Activated naive CD4-positive, alpha-beta T cell treated with anti-CD3 and anti-CD28 coated beads, Interleukin-2, amount 50 U/mL, for 24 hours (primary cell): Measurements from ENCODE around the gene ADAMTS7.
"Not testable (repeated sequence)": the region's sequence is repeated elsewhere in the genome, so short reads cannot be mapped to it uniquely, and the experiment has no call there.

Experiments
- H3K27ac Mint-ChIP-seq: one replicate; pipeline ENCODE4 v1.8.0; 2021; ENCODE audit warnings: mild to moderate bottlenecking, mixed read lengths
- H3K27me3 Mint-ChIP-seq: one replicate; pipeline ENCODE4 v1.8.0; 2021; ENCODE audit warnings: mixed read lengths
- H3K36me3 Mint-ChIP-seq: one replicate; pipeline ENCODE4 v1.8.0; 2021; ENCODE audit warnings: mixed read lengths
- H3K4me1 Mint-ChIP-seq: one replicate; pipeline ENCODE4 v1.8.0; 2021; ENCODE audit warnings: mixed read lengths
- H3K4me3 Mint-ChIP-seq: one replicate; pipeline ENCODE4 v1.8.0; 2021; ENCODE audit warnings: mild to moderate bottlenecking, mixed read lengths
- H3K9me3 Mint-ChIP-seq: one replicate; pipeline ENCODE4 v1.8.0; 2021; ENCODE audit warnings: mixed read lengths

Gene ADAMTS7

DNA sequence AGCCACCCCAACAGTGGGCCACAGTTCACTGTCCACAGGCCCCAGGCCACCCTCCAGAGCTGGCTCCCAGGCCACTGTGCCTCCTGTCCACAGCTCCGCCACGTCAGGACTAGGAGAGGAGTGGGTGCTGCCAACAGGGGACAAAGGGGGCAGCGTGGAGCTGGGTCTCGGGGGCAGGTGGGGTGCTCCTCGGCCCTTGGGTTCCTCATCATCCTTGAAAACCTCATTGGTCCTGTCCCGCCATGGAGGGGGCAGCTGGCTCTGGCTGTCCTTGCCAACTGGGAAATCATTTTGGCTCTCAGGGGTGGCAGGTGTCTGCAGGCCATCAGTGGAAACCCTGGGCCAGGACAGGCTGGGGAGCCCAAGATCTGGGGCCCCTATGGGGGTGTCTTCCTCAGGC lies 45.2 kb downstream of the ADAMTS7 start:
- Mint-ChIP-seq H3K27ac (no peak overlapping the region), H3K27me3 (no peaks in the 10 kb centered on the region), H3K9me3 (no peaks in the 10 kb centered on the region), H3K4me1 (peaks cover 13% of the 10 kb centered on the region), H3K36me3 (no peaks in the 10 kb centered on the region), H3K4me3 (no peak overlapping the region)

DNA sequence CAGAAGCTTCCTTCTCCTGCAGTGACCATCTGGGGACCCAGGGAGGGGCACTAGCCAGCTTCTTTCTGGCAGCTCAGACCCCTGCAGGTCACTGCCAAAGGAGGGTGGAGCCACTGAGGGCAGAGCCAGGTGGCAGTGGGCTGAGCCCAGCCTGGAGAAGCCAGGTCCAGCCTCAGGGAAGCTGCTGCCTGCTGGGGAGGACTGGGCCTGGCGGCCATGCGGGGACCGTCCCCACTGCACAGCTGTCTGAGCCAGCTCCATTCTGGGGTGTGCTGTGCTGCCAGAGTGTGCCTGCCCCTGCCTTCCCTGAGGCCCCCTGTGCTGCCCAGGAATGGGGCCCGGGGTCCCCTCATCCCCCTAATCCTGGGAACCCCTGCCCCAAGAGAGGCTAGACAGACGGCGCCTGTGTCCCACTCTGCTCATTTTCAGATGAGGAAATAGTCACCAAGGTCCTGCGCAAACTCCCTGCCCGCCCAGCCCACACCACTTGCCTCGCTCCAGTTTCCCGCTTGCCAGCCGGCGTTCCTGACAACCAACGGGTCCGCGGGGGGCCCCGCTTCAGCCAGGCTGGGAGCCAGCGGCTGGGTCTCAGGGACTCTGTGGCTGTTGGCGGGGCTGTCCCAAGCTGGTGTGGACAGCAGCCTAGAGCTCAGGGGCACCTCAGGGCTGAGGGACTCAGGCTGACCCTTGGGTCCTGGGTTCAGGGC lies 46.0 kb downstream of the ADAMTS7 start:
- H3K9me3 Mint-ChIP-seq, H3K27ac Mint-ChIP-seq, H3K36me3 Mint-ChIP-seq, H3K27me3 Mint-ChIP-seq, H3K4me3 Mint-ChIP-seq: not testable (repeated sequence)
- H3K4me1 Mint-ChIP-seq = peaks cover 15% of the 10 kb centered on the region

DNA sequence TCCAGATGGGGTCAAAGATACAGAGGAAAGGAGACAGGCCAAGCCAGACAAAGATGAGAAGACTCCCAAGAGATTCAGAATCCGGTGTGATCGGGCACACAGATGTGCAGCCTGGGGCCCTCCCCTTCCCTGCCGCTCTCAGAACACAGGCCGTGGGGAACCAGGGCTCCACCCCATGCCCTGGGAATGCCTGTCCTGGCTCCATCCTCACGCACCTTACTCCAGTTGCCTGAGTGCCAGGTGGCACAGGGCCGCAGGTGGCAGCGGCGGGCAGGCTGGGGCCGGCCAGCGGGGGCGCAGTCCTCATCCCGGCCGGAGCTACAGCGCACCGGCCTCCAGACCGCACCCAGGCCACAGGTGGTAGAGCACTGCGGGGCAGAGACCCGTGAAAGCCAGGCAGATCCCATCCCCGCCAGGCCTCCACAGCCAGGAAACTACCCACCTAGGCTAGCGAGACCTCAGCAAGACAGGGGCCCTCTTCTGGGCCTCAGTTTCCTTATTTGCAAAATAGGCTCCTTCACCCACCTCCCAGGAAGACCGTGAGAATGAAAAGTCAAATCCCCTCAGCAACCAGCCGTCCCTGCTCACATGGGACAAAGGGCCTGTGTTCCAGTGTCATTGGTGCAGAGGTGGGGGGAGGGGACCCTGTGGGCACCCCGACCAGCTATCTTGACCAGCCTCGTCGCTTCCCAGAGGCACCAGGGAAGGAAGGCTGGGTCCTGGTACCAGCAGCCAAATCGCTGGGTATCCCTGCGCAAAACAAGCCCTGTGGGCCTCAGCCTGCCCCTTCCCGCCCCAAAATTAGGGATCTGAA lies 46.7 kb downstream of the ADAMTS7 start:
- peaks cover 15% of the 10 kb centered on the region for H3K4me1 Mint-ChIP-seq
- H3K27me3 Mint-ChIP-seq, H3K9me3 Mint-ChIP-seq, H3K27ac Mint-ChIP-seq, H3K36me3 Mint-ChIP-seq, H3K4me3 Mint-ChIP-seq: not testable (repeated sequence)

- Mint-ChIP-seq H3K4me3 (no peak overlapping the region), H3K4me1 (peaks cover 15% of the 10 kb centered on the region), H3K36me3 (no peaks in the 10 kb centered on the region), H3K9me3 (no peaks in the 10 kb centered on the region), H3K27ac (no peak overlapping the region), H3K27me3 (no peaks in the 10 kb centered on the region)
Measured at GRCh38 chr15:78763796-78764241, 47.4 kb downstream of the ADAMTS7 start.

- Mint-ChIP-seq H3K27me3 (no peaks in the 10 kb centered on the region), H3K36me3 (no peaks in the 10 kb centered on the region), H3K4me1 (peaks cover 15% of the 10 kb centered on the region), H3K4me3 (peak overlapping the region; percentile 24), H3K9me3 (no peaks in the 10 kb centered on the region), H3K27ac (peak overlapping the region; percentile 79)
Measured at GRCh38 chr15:78762985-78763795, 48.1 kb downstream of the ADAMTS7 start.

DNA sequence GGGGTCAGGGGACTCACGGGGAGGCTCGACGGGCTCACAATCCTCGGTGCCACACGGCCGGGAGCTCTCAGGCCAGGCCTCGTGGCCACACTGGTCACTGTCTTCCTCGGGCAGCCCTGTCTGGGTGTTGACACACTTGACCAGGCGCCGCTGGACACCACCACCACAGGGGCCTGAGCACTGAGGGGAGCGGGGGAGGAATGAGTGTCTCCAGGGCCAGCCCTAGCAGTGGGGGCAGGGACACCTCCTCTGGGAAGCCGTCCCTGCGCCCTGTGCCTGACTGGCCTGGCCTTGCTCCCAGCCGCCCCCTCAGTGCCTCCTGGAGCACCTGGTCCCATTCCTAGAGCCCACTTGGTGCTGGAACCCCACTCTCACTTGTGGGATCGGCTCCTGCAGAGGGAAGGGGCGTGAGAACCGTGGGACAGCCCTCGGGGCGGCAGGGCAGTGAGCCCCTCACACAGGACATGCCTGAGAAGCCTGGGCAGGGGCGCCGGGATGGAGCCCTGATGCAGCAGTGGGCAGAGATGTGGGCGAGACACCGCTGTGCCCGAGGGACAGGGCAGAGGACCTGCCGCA lies 48.8 kb downstream of the ADAMTS7 start:
- not testable (repeated sequence) for H3K9me3 Mint-ChIP-seq, H3K4me3 Mint-ChIP-seq, H3K27ac Mint-ChIP-seq

DNA sequence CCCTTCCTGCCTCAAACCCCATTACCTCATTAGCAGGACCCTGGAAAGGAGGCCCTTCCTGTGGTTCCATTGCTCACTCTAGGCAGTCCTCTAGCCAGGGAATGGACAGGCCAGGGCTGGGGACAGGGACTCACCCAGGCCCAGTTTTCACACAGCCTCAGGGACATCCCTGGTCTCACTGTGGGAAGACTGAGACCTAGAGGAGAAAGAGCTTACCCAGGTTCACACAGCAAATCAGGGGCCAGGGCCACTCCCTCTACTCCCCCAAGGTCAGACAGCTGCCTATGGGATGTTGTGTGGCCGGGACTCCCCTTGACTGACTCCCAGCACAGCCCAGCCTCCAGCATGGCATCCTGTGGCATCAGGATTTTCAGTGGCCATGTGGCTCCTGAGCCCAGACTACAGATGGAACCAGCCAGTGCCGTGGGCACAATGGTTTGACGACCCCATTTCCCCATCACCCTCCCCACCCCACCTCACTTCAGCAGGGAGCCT lies 49.3 kb downstream of the ADAMTS7 start:
- H3K27ac Mint-ChIP-seq = peak overlapping the region; percentile 91
- H3K9me3 Mint-ChIP-seq = no peaks in the 10 kb centered on the region
- H3K27me3 Mint-ChIP-seq = no peaks in the 10 kb centered on the region
- H3K4me1 Mint-ChIP-seq = peaks cover 22% of the 10 kb centered on the region
- H3K36me3 Mint-ChIP-seq = no peaks in the 10 kb centered on the region
- H3K4me3 Mint-ChIP-seq = peak overlapping the region; percentile 42

More for the DNA sequence above, 48.8 kb downstream of the ADAMTS7 start:
- not testable (repeated sequence) for H3K36me3 Mint-ChIP-seq, H3K27me3 Mint-ChIP-seq
- peaks cover 17% of the 10 kb centered on the region for H3K4me1 Mint-ChIP-seq

- peak overlapping the region; percentile 42 for H3K4me3 Mint-ChIP-seq
- H3K36me3 Mint-ChIP-seq, H3K9me3 Mint-ChIP-seq, H3K27me3 Mint-ChIP-seq: not testable (repeated sequence)
- H3K27ac Mint-ChIP-seq = peak overlapping the region; percentile 91
- peaks cover 25% of the 10 kb centered on the region for H3K4me1 Mint-ChIP-seq
Measured at GRCh38 chr15:78761475-78761874, 49.8 kb downstream of the ADAMTS7 start.

DNA sequence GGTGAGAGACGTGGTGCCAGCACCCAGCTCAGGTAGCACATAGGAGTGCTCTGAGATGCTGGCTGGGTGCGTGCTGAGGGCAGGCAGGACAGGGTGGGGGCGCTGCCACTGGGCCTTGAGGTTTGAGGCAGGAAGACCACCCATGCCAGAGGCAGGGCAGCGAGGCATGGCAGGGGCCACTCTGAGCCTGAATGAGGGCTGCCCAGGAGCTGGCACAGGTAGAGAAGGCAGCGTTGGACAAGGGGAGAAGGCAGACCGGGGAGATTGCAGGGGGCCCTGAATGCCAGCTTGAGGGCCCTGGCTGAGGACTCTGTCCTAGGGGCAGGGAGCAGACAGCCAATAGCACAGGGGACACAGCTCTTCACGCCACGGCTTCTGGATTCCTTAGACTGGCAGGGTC lies 50.2 kb downstream of the ADAMTS7 start:
- Mint-ChIP-seq H3K27me3 (no peaks in the 10 kb centered on the region), H3K4me1 (peaks cover 25% of the 10 kb centered on the region), H3K36me3 (no peaks in the 10 kb centered on the region), H3K4me3 (peak overlapping the region; percentile 42), H3K9me3 (no peaks in the 10 kb centered on the region), H3K27ac (peak overlapping the region; percentile 91)

GRCh38 chr15:78760091-78760882 lies 51.0 kb downstream of the ADAMTS7 start:
- not testable (repeated sequence) for H3K4me3 Mint-ChIP-seq, H3K27me3 Mint-ChIP-seq, H3K36me3 Mint-ChIP-seq, H3K9me3 Mint-ChIP-seq
- Mint-ChIP-seq H3K27ac (peak overlapping the region; percentile 35), H3K4me1 (peaks cover 25% of the 10 kb centered on the region)

DNA sequence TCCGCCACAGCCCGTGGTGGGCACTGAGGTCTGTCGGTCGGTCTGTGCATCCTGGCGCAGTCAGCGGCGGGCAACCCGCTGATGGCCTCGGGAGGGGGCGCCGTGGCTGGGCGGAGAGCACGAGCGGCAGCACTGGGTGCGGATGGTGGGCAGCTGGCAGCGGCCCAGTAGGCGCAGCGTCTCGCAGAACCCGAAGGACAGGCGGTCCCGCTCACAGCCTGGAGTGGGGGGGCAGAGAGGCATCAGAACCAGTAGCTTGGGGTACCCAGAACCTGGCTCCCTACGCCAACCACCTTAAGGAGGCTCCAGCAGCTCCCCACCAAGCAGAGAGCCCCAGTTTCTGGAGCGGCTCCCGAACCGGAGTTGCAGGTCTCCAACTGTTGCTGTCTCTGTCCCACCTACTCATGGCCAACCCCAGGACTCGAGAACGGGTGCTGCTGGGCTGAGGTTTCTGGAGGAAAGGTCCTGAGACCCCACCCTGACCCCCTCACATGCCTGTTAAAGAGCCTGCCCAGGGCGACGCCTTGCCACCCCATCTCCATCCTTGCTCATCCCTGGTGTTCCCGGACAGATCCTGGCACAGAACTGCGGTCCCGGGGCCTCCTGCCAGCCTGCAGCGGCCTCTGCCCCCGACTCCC lies 51.8 kb downstream of the ADAMTS7 start:
- not testable (repeated sequence) for H3K27me3 Mint-ChIP-seq, H3K36me3 Mint-ChIP-seq, H3K9me3 Mint-ChIP-seq, H3K27ac Mint-ChIP-seq, H3K4me3 Mint-ChIP-seq
- H3K4me1 Mint-ChIP-seq = peaks cover 25% of the 10 kb centered on the region

DNA sequence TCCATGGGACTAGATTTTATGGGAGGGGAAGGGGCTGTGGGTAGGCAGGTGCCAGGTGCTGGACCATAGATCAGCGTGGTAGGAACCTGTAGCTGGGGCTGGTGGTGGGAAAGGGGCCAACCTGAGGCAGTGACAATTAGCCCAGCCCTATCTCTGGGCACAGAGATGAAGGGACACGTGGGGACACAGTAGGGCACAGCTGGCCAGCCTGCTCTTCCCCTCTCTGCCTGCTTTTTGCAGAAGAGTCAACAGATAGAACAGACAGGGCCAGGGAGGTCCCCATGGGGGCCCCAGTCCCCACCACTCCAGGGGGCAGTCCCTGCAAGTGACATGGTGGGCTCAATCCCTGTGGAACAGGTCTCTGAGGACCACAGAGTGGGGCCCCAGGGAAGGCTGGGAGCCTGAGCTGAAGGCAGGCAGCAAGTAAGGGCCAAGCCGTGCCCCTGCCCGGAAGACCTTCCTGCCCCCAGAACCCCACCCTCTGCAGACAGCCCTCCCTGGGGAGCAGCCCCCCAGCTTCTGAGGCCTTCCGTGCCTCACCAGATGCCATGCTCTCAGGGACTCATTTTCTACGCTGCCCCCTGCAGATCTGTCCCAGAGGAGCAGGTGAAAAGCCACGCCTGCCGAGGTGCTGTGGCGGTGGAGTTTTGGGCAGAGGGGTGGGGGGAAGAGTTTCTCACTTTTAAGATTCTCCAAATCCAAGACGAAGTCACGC lies 52.6 kb downstream of the ADAMTS7 start:
- H3K4me3 Mint-ChIP-seq, H3K36me3 Mint-ChIP-seq, H3K27me3 Mint-ChIP-seq, H3K27ac Mint-ChIP-seq, H3K9me3 Mint-ChIP-seq: not testable (repeated sequence)
- peaks cover 25% of the 10 kb centered on the region for H3K4me1 Mint-ChIP-seq

- H3K36me3 Mint-ChIP-seq, H3K27ac Mint-ChIP-seq, H3K9me3 Mint-ChIP-seq, H3K27me3 Mint-ChIP-seq, H3K4me3 Mint-ChIP-seq: not testable (repeated sequence)
- peaks cover 25% of the 10 kb centered on the region for H3K4me1 Mint-ChIP-seq
Measured at GRCh38 chr15:78758084-78758483, 53.2 kb downstream of the ADAMTS7 start.

- Mint-ChIP-seq H3K4me1 (peaks cover 25% of the 10 kb centered on the region), H3K27me3 (no peaks in the 10 kb centered on the region), H3K36me3 (no peaks in the 10 kb centered on the region), H3K27ac (peak overlapping the region; percentile 85), H3K4me3 (no peak overlapping the region), H3K9me3 (no peaks in the 10 kb centered on the region)
Measured at GRCh38 chr15:78757636-78757905, 53.7 kb downstream of the ADAMTS7 start.
